ENCODE results near the gene CLTCL1. TPM values are rescaled to one million over a fixed set of nuclear protein-coding genes. Genes with fewer than 3 reads are reported as not detected.

Gene CLTCL1
- total RNA-seq, 1 experiment from 2014 or later, result 21.7 TPM

DNA sequence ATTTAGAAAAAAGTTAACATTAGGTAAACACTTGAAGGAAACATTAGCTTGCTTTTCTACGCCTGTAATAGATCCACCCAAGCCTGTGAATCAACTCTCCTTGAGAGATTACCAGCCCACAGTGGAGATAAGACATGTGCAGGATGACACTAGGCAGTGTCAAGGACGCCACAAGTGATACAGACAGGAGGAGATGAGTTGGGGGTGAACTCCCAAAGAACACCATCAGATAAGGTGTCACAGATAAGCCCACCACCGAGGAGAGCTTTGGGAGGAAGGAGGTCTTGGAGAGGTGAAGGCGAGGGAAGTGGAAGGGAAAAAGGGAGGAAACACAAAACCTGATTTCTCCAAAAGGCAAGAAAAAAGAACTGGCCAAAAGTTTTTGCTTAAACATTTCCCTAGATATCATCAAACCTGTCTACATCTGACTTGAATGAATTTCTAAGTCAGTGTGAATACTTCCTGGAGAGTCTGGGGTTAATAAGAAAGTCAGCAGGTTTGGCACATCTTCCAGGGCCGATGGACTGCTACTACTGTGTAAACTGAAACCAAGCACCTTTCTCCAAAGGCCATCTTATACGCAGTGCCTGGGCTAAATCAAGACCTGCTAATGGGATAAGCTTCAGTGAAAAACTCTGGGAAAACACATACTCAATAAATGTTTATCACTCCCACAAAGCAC lies 15.5 kb downstream of the CLTCL1 start:
- intact Hi-C loops (cut with micrococcal nuclease), result no loop called here
- TF ChIP-seq, protein P1, sequence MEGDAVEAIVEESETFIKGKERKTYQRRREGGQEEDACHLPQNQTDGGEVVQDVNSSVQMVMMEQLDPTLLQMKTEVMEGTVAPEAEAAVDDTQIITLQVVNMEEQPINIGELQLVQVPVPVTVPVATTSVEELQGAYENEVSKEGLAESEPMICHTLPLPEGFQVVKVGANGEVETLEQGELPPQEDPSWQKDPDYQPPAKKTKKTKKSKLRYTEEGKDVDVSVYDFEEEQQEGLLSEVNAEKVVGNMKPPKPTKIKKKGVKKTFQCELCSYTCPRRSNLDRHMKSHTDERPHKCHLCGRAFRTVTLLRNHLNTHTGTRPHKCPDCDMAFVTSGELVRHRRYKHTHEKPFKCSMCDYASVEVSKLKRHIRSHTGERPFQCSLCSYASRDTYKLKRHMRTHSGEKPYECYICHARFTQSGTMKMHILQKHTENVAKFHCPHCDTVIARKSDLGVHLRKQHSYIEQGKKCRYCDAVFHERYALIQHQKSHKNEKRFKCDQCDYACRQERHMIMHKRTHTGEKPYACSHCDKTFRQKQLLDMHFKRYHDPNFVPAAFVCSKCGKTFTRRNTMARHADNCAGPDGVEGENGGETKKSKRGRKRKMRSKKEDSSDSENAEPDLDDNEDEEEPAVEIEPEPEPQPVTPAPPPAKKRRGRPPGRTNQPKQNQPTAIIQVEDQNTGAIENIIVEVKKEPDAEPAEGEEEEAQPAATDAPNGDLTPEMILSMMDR (IDR thresholded peaks at IDR 0.05; ENCODE audit: unreplicated experiment), result no peak
- POLR2A ChIA-PET, result interaction anchor here (1.7 kb wide), 1 partner anchor 11 kb away, joined by 11 read pairs; no protein-coding TSS in a partner anchor
- H3K36me3 Mint-ChIP-seq (ENCODE audit: insufficient read depth, unreplicated experiment), result peaks cover 16% of the 10 kb centered on the region
- DNase-seq (ENCODE audit: unreplicated experiment), result no peak
- no peaks in the 10 kb centered on the region for H3K27me3 Mint-ChIP-seq (ENCODE audit: insufficient read depth, unreplicated experiment)
- CTCF ChIA-PET, result interaction anchor here (1.3 kb wide), 2 partner anchors 11 to 24 kb away, joined by 3 to 5 read pairs; no protein-coding TSS in a partner anchor
- H3K9me3 Mint-ChIP-seq (ENCODE audit: unreplicated experiment), result no peaks in the 10 kb centered on the region
- no peak overlapping the region for H3K4me3 Mint-ChIP-seq (ENCODE audit: unreplicated experiment)
- peaks cover 16% of the 10 kb centered on the region for H3K4me1 Mint-ChIP-seq (ENCODE audit: insufficient read depth, unreplicated experiment)
- no peak overlapping the region for H3K27ac Mint-ChIP-seq (ENCODE audit: low read depth, unreplicated experiment)
- no TSS peak for BruUV-seq (replicated peaks)

DNA sequence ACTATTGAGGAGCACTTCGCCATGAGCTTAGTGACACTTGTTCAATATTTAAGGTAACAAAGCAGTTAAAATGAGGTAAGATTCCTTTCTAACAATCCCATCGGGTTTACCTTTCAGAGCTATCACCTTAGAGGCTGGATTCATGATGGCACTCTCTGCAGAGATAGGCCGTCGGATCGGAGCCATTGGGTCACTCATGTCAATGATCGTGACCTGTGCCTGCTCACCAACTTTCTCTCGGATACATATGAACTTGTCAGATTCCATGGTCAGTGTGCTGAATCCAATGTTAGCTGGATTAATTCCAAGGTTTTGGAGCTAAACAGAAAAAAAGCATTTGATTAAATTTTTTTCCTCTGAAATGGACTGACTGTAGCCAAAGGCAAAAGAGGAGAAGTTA lies 16.0 kb downstream of the CLTCL1 start:
- no peak overlapping the region for H3K4me3 Mint-ChIP-seq (ENCODE audit: unreplicated experiment)
- H3K4me1 Mint-ChIP-seq (ENCODE audit: insufficient read depth, unreplicated experiment), result peaks cover 16% of the 10 kb centered on the region
- no peaks in the 10 kb centered on the region for H3K27me3 Mint-ChIP-seq (ENCODE audit: insufficient read depth, unreplicated experiment)
- no TSS peak for BruUV-seq (replicated peaks)
- TF ChIP-seq, protein P1 (IDR thresholded peaks at IDR 0.05; ENCODE audit: unreplicated experiment), result no peak
- H3K9me3 Mint-ChIP-seq (ENCODE audit: unreplicated experiment), result no peaks in the 10 kb centered on the region
- intact Hi-C loops (cut with micrococcal nuclease), result no loop called here
- DNase-seq (ENCODE audit: unreplicated experiment), result no peak
- ChIA-PET CTCF (interaction anchor here (1.3 kb wide), 2 partner anchors 11 to 25 kb away, joined by 3 to 5 read pairs; no protein-coding TSS in a partner anchor), POLR2A (interaction anchor here (1.7 kb wide), 1 partner anchor 12 kb away, joined by 11 read pairs; no protein-coding TSS in a partner anchor)
- H3K36me3 Mint-ChIP-seq (ENCODE audit: insufficient read depth, unreplicated experiment), result peaks cover 16% of the 10 kb centered on the region
- H3K27ac Mint-ChIP-seq (ENCODE audit: low read depth, unreplicated experiment), result no peak overlapping the region

DNA sequence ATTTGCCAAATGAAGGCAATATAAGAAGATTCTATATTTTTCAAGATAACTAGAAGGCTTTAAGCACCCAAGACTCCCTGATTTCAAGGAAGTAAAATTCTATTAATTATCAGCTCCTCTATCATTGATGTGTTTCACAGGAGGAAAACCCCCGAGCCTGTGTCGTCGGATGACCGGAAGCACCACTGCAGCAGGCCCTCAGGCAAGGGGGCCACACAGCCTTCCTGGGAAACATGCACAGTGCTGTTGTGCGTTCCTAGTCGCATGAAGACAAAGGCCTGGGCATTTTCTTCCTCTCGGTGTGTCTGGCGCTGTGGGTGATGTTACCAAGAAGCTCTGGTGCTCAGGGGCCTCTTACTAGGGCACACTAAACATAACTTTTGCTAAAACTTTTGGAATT lies 16.4 kb downstream of the CLTCL1 start:
- CTCF ChIA-PET, result interaction anchor here (1.3 kb wide), 1 partner anchor 25 kb away, joined by 5 read pairs; no protein-coding TSS in a partner anchor

More for the DNA sequence above, 16.4 kb downstream of the CLTCL1 start:
- H3K4me1 Mint-ChIP-seq (ENCODE audit: insufficient read depth, unreplicated experiment), result peaks cover 16% of the 10 kb centered on the region
- TF ChIP-seq, protein P1 (IDR thresholded peaks at IDR 0.05; ENCODE audit: unreplicated experiment), result no peak
- no peaks in the 10 kb centered on the region for H3K27me3 Mint-ChIP-seq (ENCODE audit: insufficient read depth, unreplicated experiment)
- no peak for DNase-seq (ENCODE audit: unreplicated experiment)
- no TSS peak for BruUV-seq (replicated peaks)
- no peak overlapping the region for H3K27ac Mint-ChIP-seq (ENCODE audit: low read depth, unreplicated experiment)
- POLR2A ChIA-PET, result interaction anchor here (1.7 kb wide), 1 partner anchor 12 kb away, joined by 11 read pairs; no protein-coding TSS in a partner anchor
- intact Hi-C loops (cut with micrococcal nuclease), result no loop called here
- no peak overlapping the region for H3K4me3 Mint-ChIP-seq (ENCODE audit: unreplicated experiment)
- H3K9me3 Mint-ChIP-seq (ENCODE audit: unreplicated experiment), result no peaks in the 10 kb centered on the region
- H3K36me3 Mint-ChIP-seq (ENCODE audit: insufficient read depth, unreplicated experiment), result peaks cover 16% of the 10 kb centered on the region

Measured in MCF 10A (cell line).